GM03348 (cell line): ENCODE measurements around the gene SMIM3.
"Not testable (repeated sequence)": the region's sequence is repeated elsewhere in the genome, so short reads cannot be mapped to it uniquely, and the experiment has no call there.

ENCODE experiments used
- DNase-seq: peaks from one replicate; pipeline ENCODE4 v3.0.0; 2012; ENCODE audit warnings: low spot score

The SMIM3 gene

GRCh38 chr5:150794927-150795326 lies 16.4 kb downstream of the SMIM3 start:
- no peak for DNase-seq

GRCh38 chr5:150797384-150797783 lies 18.8 kb downstream of the SMIM3 start:
- DNase-seq = no peak

- peak; percentile 66 for DNase-seq
Observed at GRCh38 chr5:150801117-150801927, 22.8 kb downstream of the SMIM3 start.

- no peak for DNase-seq
Observed at GRCh38 chr5:150804388-150804787, 25.8 kb downstream of the SMIM3 start.

- no peak for DNase-seq
Observed at GRCh38 chr5:150809363-150809762, 30.8 kb downstream of the SMIM3 start.

GRCh38 chr5:150815010-150815409 lies 36.5 kb downstream of the SMIM3 start:
- DNase-seq = no peak

- DNase-seq = no peak
Observed at GRCh38 chr5:150816946-150817345, 38.4 kb downstream of the SMIM3 start.

- no peak for DNase-seq
Observed at GRCh38 chr5:150829744-150830143, 51.2 kb downstream of the SMIM3 start.

- DNase-seq = not testable (repeated sequence)
Observed at GRCh38 chr5:150831821-150832220, 53.3 kb downstream of the SMIM3 start.

GRCh38 chr5:150836064-150836463 lies 57.5 kb downstream of the SMIM3 start:
- DNase-seq = no peak

GRCh38 chr5:150836703-150837102 lies 58.1 kb downstream of the SMIM3 start:
- no peak for DNase-seq

GRCh38 chr5:150845185-150845859 lies 66.8 kb downstream of the SMIM3 start:
- not testable (repeated sequence) for DNase-seq

- DNase-seq = not testable (repeated sequence)
Observed at GRCh38 chr5:150846308-150846653, 67.7 kb downstream of the SMIM3 start, which contains the start of gene IRGM. Gene IRGM, plus strand, starts transcription at chr5:150846521. Its CDS starts 1,603 bp downstream, at chr5:150848124.
